Measurements from ENCODE around the gene ADAMTS14. TPM values are rescaled to one million over a fixed set of nuclear protein-coding genes. Genes with fewer than 3 reads are reported as not detected.

Gene ADAMTS14
- total RNA-seq, 1 experiment from 2014 or later, result 1.6 TPM

DNA sequence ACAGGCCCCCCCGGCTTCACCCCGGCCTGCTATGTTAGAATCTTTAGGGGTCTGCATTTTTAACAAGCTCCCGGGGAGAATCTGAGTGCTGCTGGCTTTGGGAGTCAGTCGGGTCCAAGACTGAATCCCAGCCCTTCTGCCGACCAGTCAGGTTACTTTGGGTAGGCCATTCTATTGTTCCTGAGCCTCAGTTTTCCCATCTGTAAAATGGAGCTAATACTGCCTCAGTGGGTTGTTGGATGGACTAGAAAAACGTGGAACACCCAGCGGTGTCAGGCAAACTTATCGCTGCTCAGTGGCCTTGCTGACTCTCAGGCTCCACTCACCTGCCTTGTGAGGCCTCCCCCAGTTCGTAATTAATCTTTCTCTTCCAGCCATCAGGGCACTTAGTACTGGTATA, 101.2 kb downstream of the ADAMTS14 start:
- H3K36me3 Mint-ChIP-seq (ENCODE audit: insufficient read depth in 1 of 3, low read depth in 3 of 3), result no peaks in the 10 kb centered on the region; a peak in 2 of 7 replicates
- no peaks in the 10 kb centered on the region for H3K79me2 ChIP-seq (ENCODE audit: insufficient read depth, low read length)

More for the DNA sequence above, 101.2 kb downstream of the ADAMTS14 start:
- no peak overlapping the region for H2AK5ac ChIP-seq (ENCODE audit: insufficient read length, low read length)
- no CpG with 5 or more reads among the region's 9 CpGs for WGBS (ENCODE audit: extremely low coverage, insufficient read length, low lambda C conversion rate)
- H2BK20ac ChIP-seq (ENCODE audit: low read depth, low read length, poor library complexity, severe bottlenecking), result no peak overlapping the region
- H2AFZ ChIP-seq (ENCODE audit: low read length), result no peak overlapping the region
- Mint-ChIP-seq H3K9me3 (no peaks in the 10 kb centered on the region), H3K27me3 (ENCODE audit: low read depth) (peaks cover 1% of the 10 kb centered on the region), H3K27ac (no peak overlapping the region), H3K4me3 (no peak overlapping the region), H3K4me1 (peaks cover 5 to 8% of the 10 kb centered on the region in 2 experiments; a peak in 3 of 4 replicates)
- no peak overlapping the region for H4K8ac ChIP-seq (replicated peaks; ENCODE audit: insufficient read length, low read depth, low read length)
- H4K20me1 ChIP-seq (ENCODE audit: control insufficient read depth, insufficient read depth, insufficient read length), result peaks cover 2% of the 10 kb centered on the region
- H2BK120ac ChIP-seq (ENCODE audit: low read depth, low read length, poor library complexity, severe bottlenecking), result no peak overlapping the region
- H3T11ph ChIP-seq (ENCODE audit: low read length), result no peak overlapping the region
- no peaks in the 10 kb centered on the region for H3K23me2 ChIP-seq (ENCODE audit: insufficient read length, low read depth, low read length, poor library complexity, severe bottlenecking)
- no peak for DNase-seq
- no peak overlapping the region for H2BK15ac ChIP-seq (ENCODE audit: low read depth, low read length)
- H3K14ac ChIP-seq (ENCODE audit: insufficient read depth, low read length), result no peak overlapping the region
- no peaks in the 10 kb centered on the region for H3K9me3 ChIP-seq (ENCODE audit: control insufficient read depth, low read depth, low read length)
- no peak overlapping the region for H3K9ac ChIP-seq (ENCODE audit: extremely low read depth, insufficient read length, low read length)
- no peak overlapping the region for H3K56ac ChIP-seq (ENCODE audit: insufficient read length, low read depth, low read length)
- H3K27ac ChIP-seq (ENCODE audit: insufficient read length, low read depth, low read length), result no peak overlapping the region
- H3K4me2 ChIP-seq (ENCODE audit: insufficient read depth, insufficient read length, low read length), result no peak overlapping the region
- H3K23ac ChIP-seq (ENCODE audit: insufficient read length, low read depth, low read length), result no peak overlapping the region
- H3K79me1 ChIP-seq (ENCODE audit: insufficient read depth, low read depth, low read length, poor library complexity, severe bottlenecking), result no peaks in the 10 kb centered on the region
- no peak overlapping the region for H4K91ac ChIP-seq (ENCODE audit: insufficient read length, low read depth, low read length)
- H3K4me1 ChIP-seq (ENCODE audit: insufficient read depth, low read length), result no peaks in the 10 kb centered on the region
- no peak overlapping the region for H4K5ac ChIP-seq (ENCODE audit: insufficient read length, low read depth, low read length)
- no peak overlapping the region for H3K18ac ChIP-seq (ENCODE audit: insufficient read length, low read depth, low read length)
- H3K27me3 ChIP-seq (ENCODE audit: insufficient read depth, low read length), result no peaks in the 10 kb centered on the region
- H3K4ac ChIP-seq (ENCODE audit: low read depth, low read length), result no peak overlapping the region
- no peak overlapping the region for H2BK5ac ChIP-seq (ENCODE audit: insufficient read length, low read length)
- no peak overlapping the region for H2BK12ac ChIP-seq (ENCODE audit: insufficient read length, low read depth, low read length)
- no peak for TF ChIP-seq CTCF (conservative IDR thresholded peaks at IDR 0.05)
